GM21528 (cell line): ENCODE results near the gene ENHO.
"Not testable (repeated sequence)": the region's sequence is repeated elsewhere in the genome, so short reads cannot be mapped to it uniquely, and the experiment has no call there.

Experiments
- ATAC-seq: cut with Tn5 transposase; IDR thresholded peaks from one replicate; pipeline ENCODE4 v1.9.1; 2021; ENCODE audit warnings: mild to moderate bottlenecking, moderate library complexity; ENCODE audit not compliant: unreplicated experiment, low FRiP score

ENHO gene

DNA sequence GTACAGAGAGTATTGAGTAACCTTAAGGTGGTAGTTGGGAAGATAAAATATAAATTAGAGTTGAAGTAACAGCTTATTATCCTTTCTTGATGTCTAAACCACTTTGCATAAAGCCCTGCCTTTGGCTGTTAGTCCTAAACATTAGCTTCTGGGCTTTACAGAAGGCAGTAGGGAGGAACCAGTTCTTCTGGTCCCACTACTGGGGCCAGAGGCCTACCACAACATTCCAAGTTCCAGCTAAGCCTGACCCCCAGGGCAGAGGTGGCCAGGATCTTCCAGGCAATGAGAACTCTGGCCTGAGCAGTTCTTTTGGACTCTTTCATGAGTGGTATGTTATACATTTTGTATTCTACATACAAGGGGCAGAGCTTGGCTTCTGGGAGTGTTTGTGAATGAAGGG, 38.1 kb downstream of the ENHO start:
- ATAC-seq = no peak

DNA sequence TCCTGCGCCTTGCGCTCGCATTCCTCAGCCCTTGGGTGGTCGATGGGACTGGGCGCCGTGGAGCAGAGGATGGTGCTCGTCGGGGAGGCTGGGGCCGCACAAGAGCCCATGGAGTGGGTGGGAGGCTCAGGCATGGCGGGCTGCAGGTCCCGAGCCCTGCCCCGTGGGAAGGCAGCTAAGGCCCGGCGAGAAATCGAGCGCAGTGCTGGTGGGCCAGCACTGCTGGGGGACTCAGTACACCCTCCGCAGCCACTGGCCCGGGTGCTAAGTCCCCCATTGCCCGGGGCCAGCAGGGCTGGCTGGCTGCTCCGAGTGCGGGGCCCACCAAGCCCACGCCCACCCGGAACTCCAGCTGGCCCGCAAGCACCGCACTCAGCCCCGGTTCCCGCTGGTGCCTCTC, 40.0 kb downstream of the ENHO start:
- ATAC-seq = not testable (repeated sequence)

DNA sequence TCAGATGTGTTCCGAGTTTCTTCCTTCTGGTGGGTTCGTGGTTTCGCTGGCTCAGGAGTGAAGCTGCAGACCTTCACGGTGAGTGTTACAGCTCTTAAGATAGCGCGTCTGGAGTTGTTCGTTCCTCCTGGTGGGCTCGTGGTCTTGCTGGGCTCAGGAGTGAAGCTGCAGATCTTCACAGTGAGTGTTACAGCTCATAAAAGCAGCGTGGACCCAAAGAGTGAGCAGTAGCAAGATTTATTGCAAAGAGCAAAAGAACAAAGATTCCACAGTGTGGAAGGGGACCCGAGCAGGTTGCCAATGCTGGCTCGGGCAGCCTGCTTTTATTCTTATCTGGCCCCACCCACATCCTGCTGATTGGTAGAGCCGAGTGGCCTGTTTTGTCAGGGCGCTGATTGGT, 41.2 kb downstream of the ENHO start:
- not testable (repeated sequence) for ATAC-seq

DNA sequence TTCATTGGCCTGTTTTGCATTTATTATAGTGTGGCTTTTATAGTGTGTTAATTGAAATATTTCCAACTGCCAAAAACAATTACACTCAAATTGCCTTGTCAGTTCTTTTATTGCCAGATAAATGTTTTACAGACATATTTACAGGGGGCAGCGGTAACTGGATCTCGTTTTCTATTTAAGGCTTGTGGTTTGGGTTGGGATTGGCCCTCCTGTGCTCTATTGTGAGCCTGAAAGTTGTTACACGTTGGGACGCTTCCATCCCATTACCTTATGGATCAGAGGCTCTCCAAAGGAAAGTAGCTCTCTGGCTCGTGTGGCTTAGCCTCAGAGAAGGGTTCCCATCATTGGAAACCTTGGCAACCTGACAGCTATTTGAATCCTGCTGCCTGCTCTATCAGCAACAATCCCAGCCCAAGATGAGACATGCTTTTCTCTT, 43.3 kb downstream of the ENHO start:
- ATAC-seq = no peak

DNA sequence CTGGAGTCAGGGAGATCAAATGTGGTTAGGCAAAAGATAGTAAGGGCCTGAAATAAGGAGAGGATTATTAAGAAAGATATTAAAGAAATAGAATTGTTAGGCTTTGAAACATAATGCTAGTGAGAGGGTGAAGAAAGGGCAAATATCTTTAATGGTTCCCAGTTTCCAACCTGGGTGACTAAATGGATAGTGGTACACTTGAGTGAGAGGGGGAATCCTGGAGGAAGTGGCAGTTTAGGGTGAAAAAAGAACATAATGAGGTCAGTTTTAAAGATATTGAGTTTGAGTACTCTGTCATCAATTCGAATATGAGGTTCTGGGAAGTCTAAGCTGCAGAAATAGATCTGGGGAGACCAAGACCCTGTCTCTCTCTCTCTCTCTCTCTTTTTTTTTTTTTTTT, 45.2 kb downstream of the ENHO start:
- ATAC-seq = no peak

DNA sequence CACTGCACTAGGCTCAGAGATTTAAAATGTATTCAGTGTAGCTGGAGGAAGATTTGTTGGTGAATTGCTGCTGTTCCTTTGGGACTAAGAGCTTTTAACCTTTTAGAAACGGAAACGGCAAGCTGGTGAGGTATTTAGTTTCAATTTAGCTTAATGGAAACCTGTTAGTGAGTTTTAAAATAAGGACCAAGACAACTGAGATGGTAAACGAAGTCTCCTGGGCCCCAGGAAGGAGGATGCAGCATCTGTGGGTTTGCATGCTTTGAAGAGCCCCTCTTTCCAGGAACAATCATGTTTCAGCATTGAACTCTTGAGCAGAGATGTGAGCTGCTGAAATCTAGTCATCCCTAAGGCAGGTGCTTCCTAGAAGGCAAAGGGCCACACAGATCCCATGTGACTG, 47.7 kb downstream of the ENHO start:
- ATAC-seq = no peak
